Stimulated activated naive B cell treated with anti-CD40 and anti-IgM and Interleukin-4, amounts not matched to agents 10 μg/mL and 1 μg/mL and 100 μg/mL, for 72 hours (primary cell): ENCODE results near the gene SFT2D3.

Experiments
- ATAC-seq, 2 donors: fragments of 150-1000 bp; cut with Tn5 transposase; replicated peaks; 2 replicates each; pipeline ENCODE4 v1.10.0; 2021; ENCODE audit warnings: moderate library complexity in 1 of 2
- DNase-seq: peaks from one replicate; pipeline ENCODE4 v3.0.0; 2021
- H3K27ac Mint-ChIP-seq: one replicate; pipeline ENCODE4 v1.8.0; 2022; ENCODE audit warnings: mild to moderate bottlenecking, mixed read lengths
- H3K27me3 Mint-ChIP-seq, 2 donors: one replicate each; pipeline ENCODE4 v1.8.0; 2022; ENCODE audit warnings: mixed read lengths in 2 of 2
- H3K36me3 Mint-ChIP-seq, 2 donors: one replicate each; pipeline ENCODE4 v1.8.0; 2022; ENCODE audit warnings: mixed read lengths in 2 of 2, mild to moderate bottlenecking in 1 of 2
- H3K4me1 Mint-ChIP-seq, 2 donors: one replicate each; pipeline ENCODE4 v1.8.0; 2022; ENCODE audit warnings: mixed read lengths in 2 of 2, mild to moderate bottlenecking in 1 of 2
- H3K4me3 Mint-ChIP-seq, 2 donors: one replicate each; pipeline ENCODE4 v1.8.0; 2022; ENCODE audit warnings: mild to moderate bottlenecking in 2 of 2, mixed read lengths in 2 of 2, moderate library complexity in 1 of 2
- H3K9me3 Mint-ChIP-seq, 2 donors: one replicate each; pipeline ENCODE4 v1.8.0; 2022; ENCODE audit warnings: mixed read lengths in 2 of 2, mild to moderate bottlenecking in 1 of 2

The SFT2D3 gene

DNA sequence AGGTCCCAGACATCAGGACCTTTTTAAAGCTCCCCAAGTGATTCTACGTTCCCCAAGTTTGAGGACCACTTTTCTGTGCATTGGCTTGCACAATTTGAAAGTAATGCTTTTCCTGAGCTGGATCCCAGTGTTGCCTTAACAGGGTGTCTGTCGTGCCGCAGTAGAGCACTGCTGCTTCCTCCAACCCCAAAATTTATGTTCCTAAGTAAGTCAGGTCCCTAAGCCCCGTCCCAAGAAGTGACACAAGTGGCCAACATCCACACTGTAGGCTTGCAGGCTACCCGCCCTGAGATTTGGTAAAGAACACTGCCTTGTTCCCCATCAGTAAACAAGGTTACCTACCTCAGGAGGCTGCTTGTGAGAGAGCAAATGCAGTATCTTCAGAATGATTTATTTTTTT is 2.0 kb downstream of the SFT2D3 start:
- Mint-ChIP-seq H3K27ac (no peak overlapping the region), H3K36me3 (peaks cover 26 to 43% of the 10 kb centered on the region in 2 donors), H3K9me3 (no peaks in the 10 kb centered on the region), H3K27me3 (no peaks in the 10 kb centered on the region), H3K4me3 (peak overlapping the region in 1 of 2 donors; percentile 48), H3K4me1 (peaks cover 23 to 24% of the 10 kb centered on the region in 2 donors)
- DNase-seq (no peak), ATAC-seq (no peak)

DNA sequence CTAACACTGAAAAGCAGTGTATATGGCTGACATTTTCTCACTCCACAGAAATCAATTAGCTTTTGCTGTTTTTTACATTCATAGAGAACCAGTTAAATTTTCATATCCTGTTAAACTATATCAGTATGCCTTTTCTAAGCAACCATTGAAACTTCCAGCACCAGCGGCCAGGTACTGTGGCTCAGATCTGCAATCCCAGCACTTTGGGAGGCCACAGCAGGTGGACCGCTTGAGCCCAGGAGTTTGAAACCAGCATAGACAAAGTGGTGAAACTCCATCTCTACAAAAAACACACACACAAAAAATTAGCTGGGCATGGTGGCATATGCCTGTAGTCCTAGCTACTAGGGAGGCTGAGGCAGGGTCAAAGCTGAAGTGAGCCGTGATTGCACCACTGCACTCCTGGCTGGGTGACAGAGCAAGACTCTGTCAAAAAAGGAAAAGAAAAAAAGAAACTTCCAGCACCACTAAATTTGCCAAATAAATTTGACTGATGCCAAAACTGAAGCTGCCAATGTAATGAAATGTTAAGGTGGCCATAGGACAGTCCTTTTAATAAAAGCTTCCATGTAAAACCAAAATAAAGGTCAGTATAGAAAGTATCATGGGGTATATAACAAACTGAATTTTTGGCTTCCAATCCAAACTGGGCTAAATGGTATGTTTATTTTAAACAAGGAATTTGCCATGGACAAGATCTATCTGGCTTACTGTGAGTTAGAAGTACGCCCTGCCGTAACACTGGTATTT is 3.5 kb downstream of the SFT2D3 start:
- Mint-ChIP-seq H3K27ac (peak overlapping the region; percentile 16), H3K4me1 (peaks cover 21 to 24% of the 10 kb centered on the region in 2 donors), H3K27me3 (no peaks in the 10 kb centered on the region), H3K36me3 (peaks cover 30 to 49% of the 10 kb centered on the region in 2 donors), H3K4me3 (no peak overlapping the region), H3K9me3 (no peaks in the 10 kb centered on the region)
- ATAC-seq (no peak), DNase-seq (no peak)

DNA sequence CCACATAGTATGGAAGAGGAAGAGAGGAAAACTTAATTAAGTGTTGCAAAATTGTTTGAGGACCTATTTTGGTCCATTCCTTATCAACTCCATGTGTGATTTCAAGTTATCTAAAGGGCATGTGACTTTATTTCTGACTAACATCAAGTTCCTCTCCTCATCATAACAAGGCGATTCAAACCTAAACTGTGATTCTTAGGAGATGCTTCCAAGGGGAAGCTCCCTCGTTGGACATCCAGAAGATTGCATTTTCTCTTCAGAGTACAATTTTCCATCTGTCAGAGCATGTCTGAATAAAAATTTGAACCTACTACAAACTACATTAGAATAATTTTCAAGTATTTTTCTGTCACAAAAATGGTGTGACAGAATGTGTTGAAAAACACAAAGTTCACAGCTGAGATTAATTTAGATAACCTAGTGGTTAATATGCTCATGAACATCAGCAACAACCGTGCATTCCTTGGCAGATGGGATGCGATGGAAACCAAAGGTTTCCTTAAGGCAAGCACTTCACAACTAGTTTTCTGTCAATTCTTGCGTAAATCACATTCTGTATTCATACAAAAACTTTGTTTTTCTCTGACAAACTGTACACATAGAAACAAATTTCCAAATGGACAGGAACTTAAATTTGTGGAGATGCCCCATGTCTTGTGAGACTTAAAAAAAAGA is 4.2 kb downstream of the SFT2D3 start:
- ATAC-seq (no peak), DNase-seq (no peak)
- H3K9me3 Mint-ChIP-seq = no peaks in the 10 kb centered on the region
- H3K36me3 Mint-ChIP-seq = peaks cover 31 to 48% of the 10 kb centered on the region in 2 donors
- H3K4me3 Mint-ChIP-seq = no peak overlapping the region
- peaks cover 16 to 18% of the 10 kb centered on the region in 2 donors for H3K4me1 Mint-ChIP-seq
- H3K27me3 Mint-ChIP-seq = no peaks in the 10 kb centered on the region
- H3K27ac Mint-ChIP-seq = peak overlapping the region; percentile 16

DNA sequence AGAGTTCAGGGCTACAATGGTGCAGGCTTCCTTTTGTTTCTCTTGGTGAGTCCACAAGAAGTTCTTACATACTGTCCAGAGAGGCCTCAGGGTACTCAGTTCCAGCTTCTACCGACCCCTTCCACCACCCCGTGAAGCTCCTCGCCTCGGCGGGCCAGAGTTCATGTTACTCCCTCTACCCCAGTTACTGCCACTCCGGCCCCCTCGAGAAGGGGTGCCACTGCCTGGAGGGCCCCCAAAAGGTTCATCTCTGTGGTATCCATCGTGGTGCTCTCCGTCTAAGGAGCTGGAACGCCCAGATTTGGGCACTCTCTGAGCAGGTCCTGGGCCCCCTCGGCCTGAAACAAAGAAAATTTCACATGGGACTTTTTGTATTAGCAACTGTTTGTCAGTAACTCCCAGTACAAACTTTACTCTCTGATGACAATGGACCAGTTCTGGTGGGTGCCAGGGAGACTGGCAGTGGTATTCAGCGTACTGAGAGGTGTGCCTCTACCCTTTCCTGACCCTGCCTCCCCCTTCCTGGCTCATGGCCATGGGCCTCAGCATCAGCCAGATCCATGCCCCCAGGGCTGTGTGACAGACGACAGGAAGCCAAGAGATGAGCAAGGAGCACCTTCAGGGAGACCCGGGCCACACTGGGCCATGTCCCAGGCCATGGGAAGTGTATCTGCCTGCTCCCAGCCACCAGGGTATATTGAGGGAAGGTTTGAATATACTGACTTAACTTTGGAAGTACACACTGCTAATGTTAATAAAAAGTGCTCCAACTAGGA is 5.1 kb downstream of the SFT2D3 start:
- Mint-ChIP-seq H3K4me3 (no peak overlapping the region), H3K9me3 (no peaks in the 10 kb centered on the region), H3K4me1 (peaks cover 12 to 15% of the 10 kb centered on the region in 2 donors), H3K27ac (peak overlapping the region; percentile 22), H3K27me3 (no peaks in the 10 kb centered on the region), H3K36me3 (peaks cover 34 to 53% of the 10 kb centered on the region in 2 donors)
- no peak for DNase-seq
- ATAC-seq = no peak

DNA sequence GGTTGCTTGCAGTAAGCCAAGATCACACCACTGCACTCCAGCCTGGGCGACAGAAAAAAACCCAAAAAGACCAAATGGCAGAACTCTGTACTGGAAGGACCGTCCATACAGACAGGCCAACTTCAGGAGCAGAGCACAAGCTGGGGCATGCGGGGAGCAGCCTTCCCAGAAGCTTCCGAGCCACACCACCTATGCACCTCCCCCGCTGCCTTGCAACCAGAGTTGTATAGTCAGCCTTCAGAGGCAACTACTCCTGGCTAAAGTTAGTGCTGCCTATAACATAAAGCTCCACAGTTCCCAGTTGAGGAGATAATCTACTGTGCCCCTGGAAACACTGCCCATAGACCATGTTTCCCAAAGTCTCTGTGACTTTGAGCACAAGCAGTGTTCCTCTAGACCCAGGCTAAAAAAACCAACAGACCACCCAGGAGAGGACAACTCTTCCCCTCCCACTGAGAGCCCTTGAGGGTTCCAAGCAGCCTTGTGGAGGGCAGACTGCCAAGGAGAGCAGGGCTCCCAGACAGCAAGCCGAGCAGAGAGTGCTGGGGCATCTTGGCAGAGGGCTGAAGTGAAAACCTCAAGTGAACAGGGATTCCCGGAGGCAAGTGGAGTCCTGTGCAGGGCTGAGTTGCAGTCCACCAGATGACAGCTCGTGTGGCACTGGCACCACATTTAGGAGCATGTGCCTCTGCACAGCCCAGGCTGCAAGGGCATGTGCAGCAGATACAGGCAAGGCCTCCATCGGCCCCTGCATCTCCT is 6.8 kb downstream of the SFT2D3 start:
- no peak for ATAC-seq

DNA sequence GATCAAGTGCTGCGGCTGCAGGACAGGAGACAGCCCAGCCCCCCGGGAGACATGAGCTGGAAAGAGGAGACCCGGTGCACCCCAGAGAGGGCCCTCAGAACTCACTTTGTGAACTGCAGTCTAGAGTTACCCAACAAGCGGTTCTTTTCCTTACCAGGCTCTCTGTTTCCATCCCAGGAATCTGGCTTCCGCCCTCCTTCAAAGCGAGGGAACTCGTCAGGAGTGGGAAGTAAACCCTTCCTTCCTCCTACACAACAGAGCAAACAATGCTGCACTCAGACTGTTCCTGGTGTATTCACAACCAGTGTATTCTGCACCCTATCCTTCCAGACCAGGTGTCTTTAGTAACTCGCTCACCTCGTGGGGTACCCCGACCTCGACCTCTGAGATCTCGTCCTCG is 8.0 kb downstream of the SFT2D3 start:
- Mint-ChIP-seq H3K4me3 (no peak overlapping the region), H3K27ac (no peak overlapping the region), H3K4me1 (peaks cover 7 to 12% of the 10 kb centered on the region in 2 donors), H3K27me3 (no peaks in the 10 kb centered on the region), H3K36me3 (peaks cover 40 to 49% of the 10 kb centered on the region in 2 donors), H3K9me3 (no peaks in the 10 kb centered on the region)
- ATAC-seq = no peak
- DNase-seq = no peak

More for the DNA sequence above, 6.8 kb downstream of the SFT2D3 start:
- H3K4me3 Mint-ChIP-seq = no peak overlapping the region
- H3K36me3 Mint-ChIP-seq = peaks cover 38 to 46% of the 10 kb centered on the region in 2 donors
- DNase-seq = no peak
- no peaks in the 10 kb centered on the region for H3K9me3 Mint-ChIP-seq
- peaks cover 7 to 12% of the 10 kb centered on the region in 2 donors for H3K4me1 Mint-ChIP-seq
- no peak overlapping the region for H3K27ac Mint-ChIP-seq
- no peaks in the 10 kb centered on the region for H3K27me3 Mint-ChIP-seq

DNA sequence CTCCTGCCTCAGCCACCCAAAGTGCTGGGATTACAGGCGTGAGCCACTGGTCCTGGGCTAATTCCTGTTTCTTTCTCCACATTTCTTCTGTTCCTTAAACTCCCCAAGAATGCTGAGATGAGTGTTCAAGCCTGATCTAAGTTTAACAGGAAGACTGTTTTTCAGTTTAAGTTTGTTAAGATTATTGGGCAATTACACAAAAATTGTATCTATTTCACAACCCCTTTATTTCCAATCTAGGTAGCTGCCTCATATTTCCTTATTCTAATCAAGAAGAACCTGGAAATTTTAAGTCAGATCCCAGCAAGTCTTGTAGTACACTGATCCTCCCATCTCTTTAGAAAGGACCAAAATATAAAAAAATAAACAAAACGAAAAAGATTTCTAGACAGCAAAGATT is 11.7 kb downstream of the SFT2D3 start:
- DNase-seq = no peak
- H3K36me3 Mint-ChIP-seq = peaks cover 36 to 48% of the 10 kb centered on the region in 2 donors

DNA sequence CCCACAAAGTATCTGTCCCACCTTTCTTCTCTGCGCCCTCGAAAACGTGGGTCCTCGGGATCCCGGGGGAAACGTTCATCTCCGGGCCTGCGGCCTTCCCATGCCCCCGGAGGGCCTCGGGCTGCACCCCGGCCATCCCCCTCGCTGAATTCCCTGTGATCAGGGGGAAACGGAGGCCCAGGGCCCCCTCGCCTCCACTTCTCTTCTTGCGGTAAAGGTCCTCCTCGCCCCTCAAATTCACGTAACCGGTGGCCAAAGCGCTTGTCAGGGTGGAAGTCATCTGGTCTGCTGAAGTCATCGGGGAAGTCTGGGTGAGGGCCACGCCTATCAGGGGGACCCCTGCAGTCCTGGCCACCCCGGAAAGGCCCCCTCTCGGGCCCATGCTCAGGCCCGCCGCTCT is 12.3 kb downstream of the SFT2D3 start:
- H3K4me1 Mint-ChIP-seq = peaks cover 0 to 7% of the 10 kb centered on the region in 2 donors
- H3K27me3 Mint-ChIP-seq = no peaks in the 10 kb centered on the region
- no peak for DNase-seq
- H3K27ac Mint-ChIP-seq = peak overlapping the region; percentile 83
- no peak for ATAC-seq
- H3K36me3 Mint-ChIP-seq = peaks cover 36 to 48% of the 10 kb centered on the region in 2 donors
- no peaks in the 10 kb centered on the region for H3K9me3 Mint-ChIP-seq
- H3K4me3 Mint-ChIP-seq = no peak overlapping the region

More for the DNA sequence above, 11.7 kb downstream of the SFT2D3 start:
- no peaks in the 10 kb centered on the region for H3K9me3 Mint-ChIP-seq
- no peak for ATAC-seq
- H3K4me1 Mint-ChIP-seq = peaks cover 0 to 7% of the 10 kb centered on the region in 2 donors
- H3K27ac Mint-ChIP-seq = no peak overlapping the region
- H3K27me3 Mint-ChIP-seq = no peaks in the 10 kb centered on the region
- H3K4me3 Mint-ChIP-seq = no peak overlapping the region

DNA sequence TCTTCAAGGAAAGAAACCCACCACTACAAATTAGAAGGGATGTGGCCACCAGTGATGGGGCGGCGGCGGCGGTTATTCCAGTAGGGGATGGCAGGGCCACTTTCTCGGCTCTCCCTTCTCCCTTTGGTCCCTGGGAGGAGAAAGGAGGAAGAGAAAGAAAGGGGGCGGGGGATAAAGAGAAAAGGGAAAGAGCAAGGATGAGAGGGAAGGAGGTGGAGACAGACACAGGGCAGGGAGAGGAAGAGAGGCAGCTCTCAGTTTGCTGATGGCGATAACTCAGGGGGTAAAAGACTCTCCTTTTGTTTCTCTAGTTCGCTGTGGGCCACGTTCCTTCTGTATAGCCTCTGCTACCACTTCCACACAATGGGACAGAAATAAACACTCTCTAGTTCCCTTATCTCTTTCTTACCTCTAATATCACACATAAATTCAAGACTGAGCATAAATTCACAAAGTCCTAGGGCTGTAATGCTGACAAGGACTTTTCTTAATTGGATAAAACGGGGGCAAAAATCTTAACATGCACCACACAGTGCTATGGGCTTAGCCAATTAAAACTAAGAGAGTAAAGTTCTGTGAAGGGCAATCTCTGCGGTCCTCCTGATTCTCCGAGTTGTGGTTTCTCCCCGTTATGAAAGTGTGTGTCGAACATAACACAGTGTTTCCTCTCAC is 14.6 kb downstream of the SFT2D3 start:
- Mint-ChIP-seq H3K4me1 (peaks cover 0 to 5% of the 10 kb centered on the region in 2 donors), H3K27ac (no peak overlapping the region), H3K4me3 (no peak overlapping the region), H3K9me3 (no peaks in the 10 kb centered on the region), H3K36me3 (peaks cover 29 to 45% of the 10 kb centered on the region in 2 donors), H3K27me3 (no peaks in the 10 kb centered on the region)
- DNase-seq (no peak), ATAC-seq (no peak)

DNA sequence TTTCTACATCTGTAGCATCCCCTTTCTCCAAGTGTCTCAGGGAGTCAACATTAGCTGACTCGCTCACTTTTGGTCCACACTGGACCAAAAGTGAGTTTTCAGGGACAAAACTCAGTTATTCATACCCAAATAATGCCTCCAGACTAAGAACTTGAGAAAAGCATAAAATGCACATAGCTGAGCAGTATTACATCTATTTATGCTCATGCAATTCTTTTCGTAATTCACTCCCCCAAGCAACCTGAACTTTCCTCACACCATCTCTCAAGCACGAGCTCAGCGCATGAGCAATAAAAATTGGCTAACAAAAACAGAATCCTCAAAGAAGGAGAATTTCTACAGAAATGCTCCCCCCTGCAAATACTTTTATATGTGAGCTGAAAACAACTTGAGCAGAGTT is 17.0 kb downstream of the SFT2D3 start:
- ATAC-seq = no peak
- no peak overlapping the region for H3K4me3 Mint-ChIP-seq
- no peaks in the 10 kb centered on the region for H3K27me3 Mint-ChIP-seq
- H3K27ac Mint-ChIP-seq = no peak overlapping the region
- peaks cover 0 to 5% of the 10 kb centered on the region in 2 donors for H3K4me1 Mint-ChIP-seq
- H3K9me3 Mint-ChIP-seq = no peaks in the 10 kb centered on the region
- H3K36me3 Mint-ChIP-seq = peaks cover 39 to 58% of the 10 kb centered on the region in 2 donors
- no peak for DNase-seq

DNA sequence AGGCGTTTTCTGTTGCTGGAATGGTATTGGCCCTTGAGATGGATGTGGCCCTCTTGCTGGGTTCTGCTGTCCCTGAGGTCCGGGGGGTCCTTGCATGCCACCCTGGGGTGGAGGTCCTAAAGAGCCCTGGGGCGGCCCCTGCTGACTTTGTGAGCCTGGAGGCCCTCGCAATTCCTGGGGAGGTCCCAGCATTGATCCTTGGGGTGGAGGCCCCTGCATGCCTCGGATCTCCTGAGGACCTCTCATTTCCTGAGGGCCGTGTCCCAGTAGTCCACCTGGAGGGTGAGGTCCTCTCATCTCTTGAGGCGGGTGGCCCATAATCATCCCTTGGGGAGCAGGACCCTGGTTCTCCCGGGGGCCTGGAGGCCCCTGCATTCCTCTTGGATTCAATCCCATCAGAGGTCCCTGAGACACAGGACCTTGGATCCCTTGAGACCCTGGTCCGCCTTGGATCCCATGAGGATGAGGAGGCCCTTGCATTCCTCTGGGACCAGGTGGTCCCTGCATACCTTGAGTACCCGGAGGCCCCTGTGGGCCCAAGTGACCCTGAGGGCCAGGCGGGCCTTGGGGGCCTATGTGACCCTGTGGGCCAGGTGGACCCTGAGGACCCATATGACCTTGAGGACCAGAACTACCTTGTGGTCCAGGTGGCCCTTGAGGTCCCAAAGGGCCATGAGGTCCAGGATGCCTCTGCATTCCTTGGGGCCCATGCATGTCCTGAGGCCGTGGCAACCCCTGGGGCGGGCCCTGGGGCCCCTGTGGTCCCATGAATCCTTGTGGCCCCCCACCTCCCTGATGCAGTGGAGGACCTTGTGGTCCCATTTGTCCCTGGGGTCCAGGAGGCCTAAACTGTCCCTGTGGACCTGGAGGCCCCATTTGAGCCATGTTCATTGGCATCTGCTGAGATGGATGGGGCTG is 18.3 kb downstream of the SFT2D3 start:
- Mint-ChIP-seq H3K9me3 (no peaks in the 10 kb centered on the region), H3K36me3 (peaks cover 40 to 59% of the 10 kb centered on the region in 2 donors), H3K4me1 (peaks cover 0 to 5% of the 10 kb centered on the region in 2 donors), H3K4me3 (no peak overlapping the region), H3K27me3 (no peaks in the 10 kb centered on the region), H3K27ac (no peak overlapping the region)
- DNase-seq (no peak), ATAC-seq (no peak)

DNA sequence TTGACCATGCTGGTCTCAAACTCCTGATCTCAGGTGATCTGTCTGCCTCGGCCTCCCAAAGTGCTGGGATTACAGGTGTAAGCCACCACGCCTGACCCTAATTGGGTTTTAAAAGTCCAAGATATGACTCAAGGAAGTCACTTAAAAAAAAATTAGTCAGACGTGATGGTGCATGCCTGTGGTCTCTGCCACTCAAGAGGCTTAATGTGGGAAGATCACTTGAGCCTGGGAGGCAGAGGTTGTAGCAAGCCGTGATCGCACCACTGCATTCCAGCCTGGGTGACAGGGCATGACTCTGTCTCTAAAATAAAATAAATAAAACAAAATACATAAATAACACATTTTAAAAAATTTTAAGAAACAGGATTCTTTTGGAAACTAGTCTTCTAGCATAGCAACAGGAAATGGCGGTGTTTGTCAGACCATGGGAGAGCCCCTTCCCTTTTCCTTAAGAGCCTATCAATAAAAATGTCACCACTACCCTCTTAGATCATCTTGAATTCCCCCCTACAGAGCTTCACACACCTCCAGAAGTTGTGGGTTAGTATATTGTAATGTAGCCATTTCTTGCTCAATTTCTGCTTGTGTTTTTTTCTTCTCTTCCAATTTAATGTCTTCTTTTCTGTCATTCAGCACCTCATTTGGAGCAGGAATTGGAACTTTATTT is 20.1 kb downstream of the SFT2D3 start:
- ATAC-seq = no peak
- Mint-ChIP-seq H3K36me3 (peaks cover 44 to 59% of the 10 kb centered on the region in 2 donors), H3K9me3 (no peaks in the 10 kb centered on the region), H3K4me1 (peaks cover 1 to 3% of the 10 kb centered on the region in 2 donors), H3K27ac (no peak overlapping the region), H3K4me3 (no peak overlapping the region), H3K27me3 (no peaks in the 10 kb centered on the region)
- DNase-seq = no peak
